H1 (cell line): ENCODE measurements around the gene RAB3C. TPM values are rescaled to one million over a fixed set of nuclear protein-coding genes. Genes with fewer than 3 reads are reported as not detected.

Experiments used
- CTCF ChIA-PET: fragments of 300-600 bp; sonication (Branson Sonifier 250); formaldehyde crosslinking; loops from one replicate; lab custom pipeline; 2021; ENCODE audit not compliant: partially characterized antibody; lab: Charles Lee
- POLR2A ChIA-PET: fragments of 300-600 bp; sonication (Branson Sonifier 250); formaldehyde crosslinking; loops from one replicate; lab custom pipeline; 2021; ENCODE audit warnings: inconsistent platforms; ENCODE audit not compliant: partially characterized antibody; lab: Charles Lee
- DNase-seq, 2 experiments: peaks; one replicate each; pipeline versions ENCODE4 v3.0.0 to v3.0.0-alpha.2; 2010 to 2022; ENCODE audit warnings: low spot score in 2 of 2, low read depth in 1 of 2, mixed read lengths in 1 of 2
- FAIRE-seq: peaks from 2 replicates; lab custom pipeline; 2011; peaks lifted over from hg19 to GRCh38; lab: Jason Lieb, UNC
- H2AFZ ChIP-seq: 2 replicates; pipeline ENCODE4 v1.8.1; 2012; ENCODE audit warnings: low read length, inconsistent platforms
- H2AK5ac ChIP-seq: 2 replicates; pipeline ENCODE4 v1.6.1; 2013; ENCODE audit warnings: low read depth, low read length
- H2BK120ac ChIP-seq: replicated peaks from 2 replicates; pipeline ENCODE3; 2013; ENCODE audit warnings: low read depth, low read length, inconsistent platforms
- H2BK12ac ChIP-seq: 2 replicates; pipeline ENCODE4 v1.6.1; 2013; ENCODE audit warnings: low read depth, low read length
- H2BK15ac ChIP-seq: 2 replicates; pipeline ENCODE4 v1.6.1; 2013; ENCODE audit warnings: low read length
- H2BK20ac ChIP-seq: 2 replicates; pipeline ENCODE4 v1.6.1; 2013; ENCODE audit warnings: low read length
- H2BK5ac ChIP-seq: 2 replicates; pipeline ENCODE4 v1.6.1; 2013; ENCODE audit warnings: low read depth, low read length
- H3K14ac ChIP-seq: 2 replicates; pipeline ENCODE4 v1.6.1; 2013; ENCODE audit warnings: inconsistent platforms; ENCODE audit not compliant: insufficient read length
- H3K18ac ChIP-seq: 2 replicates; pipeline ENCODE4 v1.6.1; 2013; ENCODE audit warnings: low read length; ENCODE audit errors: extremely low read depth
- H3K23ac ChIP-seq: 2 replicates; pipeline ENCODE4 v1.6.1; 2013; ENCODE audit warnings: inconsistent platforms; ENCODE audit not compliant: insufficient read length
- H3K23me2 ChIP-seq: 2 replicates; pipeline ENCODE4 v1.6.1; 2013; ENCODE audit warnings: low read depth, low read length
- H3K27ac ChIP-seq: 2 replicates; pipeline ENCODE4 v1.6.1; 2011; ENCODE audit warnings: low read depth, low read length, inconsistent platforms
- H3K27me3 ChIP-seq, 4 experiments: replicated peaks in 1 of 4; 1 replicate in 1 of 4; 2 replicates in 3 of 4; pipeline versions ENCODE4 v1.6.1 to v1.8.1; 2011 to 2013; ENCODE audit warnings: low read length in 3 of 4, mild to moderate bottlenecking in 3 of 4, inconsistent platforms in 2 of 4, mixed read lengths in 2 of 4, moderate library complexity in 1 of 4; ENCODE audit not compliant: control insufficient read depth in 3 of 4, insufficient read depth in 3 of 4; ENCODE audit errors: extremely low read depth in 1 of 4
- H3K36me3 ChIP-seq, 4 experiments: 2 replicates each; pipeline versions ENCODE4 v1.6.1 to v1.8.1; 2011 to 2013; ENCODE audit warnings: mild to moderate bottlenecking in 4 of 4, low read length in 3 of 4, moderate library complexity in 2 of 4, control low read depth in 1 of 4, inconsistent platforms in 1 of 4; ENCODE audit not compliant: insufficient read depth in 4 of 4, control insufficient read depth in 2 of 4
- H3K4ac ChIP-seq: replicated peaks from 2 replicates; pipeline ENCODE3; 2013; ENCODE audit warnings: low read length, low read depth, mixed read lengths, inconsistent platforms; ENCODE audit not compliant: insufficient read length
- H3K4me1 ChIP-seq, 4 experiments: replicated peaks in 1 of 4; 1 replicate in 1 of 4; 2 replicates in 3 of 4; pipeline versions ENCODE4 v1.6.1 to v1.8.1; 2011 to 2013; ENCODE audit warnings: low read length in 3 of 4, inconsistent platforms in 2 of 4, mixed read lengths in 1 of 4; ENCODE audit not compliant: insufficient read depth in 4 of 4, control insufficient read depth in 3 of 4
- H3K4me2 ChIP-seq, 2 experiments: 2 replicates each; pipeline versions ENCODE4 v1.6.1 to v1.8.1; 2011 to 2013; ENCODE audit warnings: low read depth in 2 of 2, low read length in 2 of 2, control low read depth in 1 of 2, inconsistent platforms in 1 of 2, mild to moderate bottlenecking in 1 of 2; ENCODE audit not compliant: insufficient read depth in 1 of 2
- H3K4me3 ChIP-seq, 4 experiments: fragments of 200-600, 300-600 bp in 1 of 4; sonication (generic), shearing (Covaris generic), sonication (Bioruptor Twin) in 1 of 4; 2 replicates each; pipeline versions ENCODE4 v1.5.1 to v1.8.1; 2011 to 2016; ENCODE audit warnings: low read length in 4 of 4, low read depth in 3 of 4, control low read depth in 2 of 4, inconsistent platforms in 2 of 4, mild to moderate bottlenecking in 2 of 4, mixed read lengths in 1 of 4, moderate library complexity in 1 of 4; ENCODE audit not compliant: insufficient read depth in 2 of 4; ENCODE audit errors: extremely low read depth in 1 of 4
- H3K56ac ChIP-seq: replicated peaks from 2 replicates; pipeline ENCODE3; 2013; ENCODE audit warnings: low read depth, mild to moderate bottlenecking, mixed read lengths, low read length, inconsistent platforms; ENCODE audit not compliant: insufficient read length
- H3K79me1 ChIP-seq: 2 replicates; pipeline ENCODE4 v1.6.1; 2013; ENCODE audit warnings: low read depth, low read length, control low read depth
- H3K79me2 ChIP-seq, 2 experiments: 2 replicates each; pipeline versions ENCODE4 v1.6.1 to v1.8.1; 2012 to 2013; ENCODE audit warnings: low read length in 2 of 2, mild to moderate bottlenecking in 2 of 2, inconsistent platforms in 1 of 2; ENCODE audit not compliant: insufficient read depth in 2 of 2, control insufficient read depth in 1 of 2
- H3K9ac ChIP-seq, 4 experiments: replicated peaks in 1 of 4; 1 replicate in 1 of 4; 2 replicates in 3 of 4; pipeline versions ENCODE4 v1.6.1 to v1.8.1; 2011 to 2013; ENCODE audit warnings: low read depth in 3 of 4, low read length in 3 of 4, control low read depth in 2 of 4, mild to moderate bottlenecking in 2 of 4, moderate library complexity in 2 of 4, inconsistent platforms in 1 of 4; ENCODE audit errors: extremely low read depth in 1 of 4
- H3K9me3 ChIP-seq, 2 experiments: 2 replicates each; pipeline versions ENCODE4 v1.6.1 to v1.8.1; 2012 to 2013; ENCODE audit warnings: mild to moderate bottlenecking in 2 of 2, moderate library complexity in 2 of 2, control low read depth in 1 of 2, inconsistent platforms in 1 of 2, low read depth in 1 of 2, low read length in 1 of 2, mixed read lengths in 1 of 2; ENCODE audit not compliant: insufficient read depth in 2 of 2
- H4K20me1 ChIP-seq, 2 experiments: replicated peaks in 1 of 2; 2 replicates each; pipeline versions ENCODE3 to v1.8.1; 2011 to 2013; ENCODE audit warnings: inconsistent platforms in 2 of 2, low read length in 2 of 2, mild to moderate bottlenecking in 1 of 2; ENCODE audit not compliant: insufficient read depth in 2 of 2, control insufficient read depth in 1 of 2
- H4K5ac ChIP-seq: 2 replicates; pipeline ENCODE4 v1.6.1; 2013; ENCODE audit warnings: low read length, low read depth, mixed read lengths, inconsistent platforms; ENCODE audit not compliant: insufficient read length
- H4K8ac ChIP-seq: 2 replicates; pipeline ENCODE4 v1.8.0; 2013; ENCODE audit warnings: mild to moderate bottlenecking, moderate library complexity, low read length, inconsistent platforms; ENCODE audit not compliant: insufficient read depth; ENCODE audit errors: extremely low read depth
- H4K91ac ChIP-seq: replicated peaks from 2 replicates; pipeline ENCODE3; 2013; ENCODE audit warnings: low read length, mixed read lengths, inconsistent platforms; ENCODE audit not compliant: insufficient read length
- ATF3 ChIP-seq: IDR thresholded peaks from 2 replicates; pipeline ENCODE4 v1.6.1; 2011; ENCODE audit warnings: low read depth, mild to moderate bottlenecking, low read length; ENCODE audit not compliant: insufficient read depth
- CHD2 ChIP-seq: IDR thresholded peaks from 2 replicates; pipeline ENCODE4 v1.6.1; 2012; ENCODE audit warnings: low read length, improper control_type of control experiment
- KDM1A ChIP-seq: fragments of 200-600, 300-600 bp; sonication (generic); IDR thresholded peaks from 2 replicates; pipeline ENCODE4 v1.7.1; 2016; ENCODE audit warnings: mild to moderate bottlenecking, low read length, borderline replicate concordance
- KDM4A ChIP-seq: IDR thresholded peaks from one replicate; pipeline ENCODE4 v1.7.1; 2012; ENCODE audit warnings: low read depth, mild to moderate bottlenecking, moderate library complexity, low read length, inconsistent platforms; ENCODE audit not compliant: severe bottlenecking
- POU5F1 ChIP-seq: IDR thresholded peaks from 2 replicates; pipeline ENCODE4 v1.6.1; 2011; ENCODE audit warnings: low read depth, mild to moderate bottlenecking, low read length, moderate library complexity
- WGBS, 2 experiments: shearing (Covaris generic) in 1 of 2; methylation state at CpG; one replicate each; pipeline versions ENCODE4 v1.1.6 to v1.1.7; 2013 to 2015; ENCODE audit warnings: low lambda C conversion rate in 2 of 2, mixed read lengths in 2 of 2, inconsistent platforms in 1 of 2, low coverage in 1 of 2, missing lambda C conversion rate in 1 of 2; ENCODE audit not compliant: insufficient replicate concordance in 2 of 2, insufficient coverage in 1 of 2, insufficient read length in 1 of 2; ENCODE audit errors: extremely low coverage in 1 of 2, missing lambda C conversion rate in 1 of 2; 5-methylcytosine and 5-hydroxymethylcytosine counted together
- polyA plus RNA-seq, 7 experiments: library from polyadenylated mRNA; depleted of rRNA in 3 of 7; stranded (reverse) in 5 of 7; unstranded in 2 of 7; fragments of >200 nt in 5 of 7; fragments of 200-250 nt in 2 of 7; gene quantifications; 1 replicate in 5 of 7; 2 replicates in 1 of 7; 4 replicates in 1 of 7; pipeline versions ENCODE4 v1.2.1 to v1.2.3, GENCODE V29; 2011 to 2013; ENCODE audit warnings: missing spikeins in 2 of 7, mixed read lengths in 2 of 7
- total RNA-seq: library from RNA; stranded (reverse); fragmentation: NEBNext Ultra II Directional; extraction: Animal tissue kit (Norgen Biotek cat#: 25700); gene quantifications from 2 replicates; pipeline ENCODE4 v1.2.1, GENCODE V29; 2021

RAB3C gene
- total and polyA plus RNA-seq, 2 of the 8 experiments (the other 6 are each of a cell fraction or from before 2014, with no cell fraction given), result 14.7 to 18.3 TPM

GRCh38 chr5:58825441-58825840 lies 242.6 kb downstream of the RAB3C start:
- Histone ChIP-seq H2BK12ac (no peak overlapping the region), H2AFZ (no peak overlapping the region), H3K4me3 (no peak overlapping the region), H3K4me2 (no peak overlapping the region), H3K14ac (no peak overlapping the region), H3K4ac (no peak overlapping the region), H3K36me3 (no peaks in the 10 kb centered on the region), H3K23me2 (no peaks in the 10 kb centered on the region), H3K27me3 (no peaks in the 10 kb centered on the region), H2BK20ac (no peak overlapping the region), H3K79me1 (no peaks in the 10 kb centered on the region), H3K18ac (no peak overlapping the region), H3K9me3 (no peaks in the 10 kb centered on the region), H2BK5ac (no peak overlapping the region), H4K8ac (no peak overlapping the region), H3K9ac (no peak overlapping the region), H4K5ac (no peak overlapping the region), H3K79me2 (no peaks in the 10 kb centered on the region), H2AK5ac (no peak overlapping the region), H4K20me1 (no peaks in the 10 kb centered on the region), H3K23ac (no peak overlapping the region), H2BK15ac (no peak overlapping the region), H2BK120ac (no peak overlapping the region), H3K27ac (no peak overlapping the region), H3K4me1 (no peaks in the 10 kb centered on the region), H4K91ac (no peak overlapping the region), H3K56ac (no peak overlapping the region)
- TF ChIP-seq ATF3 (no peak), CHD2 (no peak), KDM1A (no peak), POU5F1 (no peak), KDM4A (no peak)
- ChIA-PET CTCF (interaction anchor here (0.7 to 1.6 kb wide), 5 partner anchors 9 to 329 kb away, joined by 3 to 5 read pairs (median 3); no protein-coding TSS in a partner anchor), POLR2A (no interaction called here)
- no peak for FAIRE-seq
- DNase-seq, result no peak
- 90% methylated on average over 2 of the region's 2 CpGs; no CpG with 5 or more reads in 1 of the 2 experiments for WGBS, 2 experiments
